Skeletal muscle tissue (tissue), 4 donors: ENCODE data around the gene KCNC3. TPM values are rescaled to one million over a fixed set of nuclear protein-coding genes. Genes with fewer than 3 reads are reported as not detected.

Source experiments
- H3K27ac ChIP-seq: one replicate; pipeline ENCODE4 v1.7.0; 2013; ENCODE audit warnings: mild to moderate bottlenecking, low read depth, low read length, inconsistent platforms
- H3K27me3 ChIP-seq, 3 donors: one replicate each; pipeline ENCODE4 v1.7.0; 2013; ENCODE audit warnings: low read length in 3 of 3; ENCODE audit not compliant: control insufficient read depth in 3 of 3, insufficient read depth in 3 of 3
- H3K36me3 ChIP-seq, 3 donors: one replicate each; pipeline ENCODE4 v1.7.0; 2013; ENCODE audit warnings: low read length in 3 of 3; ENCODE audit not compliant: control insufficient read depth in 3 of 3, insufficient read depth in 3 of 3
- H3K4me1 ChIP-seq, 3 donors: one replicate each; pipeline ENCODE4 v1.7.0; 2013; ENCODE audit warnings: low read length in 3 of 3, mild to moderate bottlenecking in 3 of 3; ENCODE audit not compliant: control insufficient read depth in 3 of 3, insufficient read depth in 3 of 3
- H3K4me3 ChIP-seq, 3 donors: one replicate each; pipeline ENCODE4 v1.7.0; 2013; ENCODE audit warnings: low read length in 3 of 3
- H3K9ac ChIP-seq, 3 donors: one replicate each; pipeline ENCODE4 v1.7.0; 2013; ENCODE audit warnings: low read length in 3 of 3, mild to moderate bottlenecking in 3 of 3, moderate library complexity in 2 of 3, low read depth in 1 of 3
- H3K9me3 ChIP-seq, 3 donors: one replicate each; pipeline ENCODE4 v1.7.0; 2013; ENCODE audit warnings: low read length in 3 of 3; ENCODE audit not compliant: control insufficient read depth in 3 of 3
- total RNA-seq: library from RNA; depleted of rRNA; stranded (reverse); fragments of >200 nt; gene quantifications from one replicate; pipeline ENCODE4 v1.2.3, GENCODE V29; 2014
- donor health status: Osteomylitis.

The KCNC3 gene
- total RNA-seq, 1 donor from 2014 or later: under 0.01 TPM

DNA sequence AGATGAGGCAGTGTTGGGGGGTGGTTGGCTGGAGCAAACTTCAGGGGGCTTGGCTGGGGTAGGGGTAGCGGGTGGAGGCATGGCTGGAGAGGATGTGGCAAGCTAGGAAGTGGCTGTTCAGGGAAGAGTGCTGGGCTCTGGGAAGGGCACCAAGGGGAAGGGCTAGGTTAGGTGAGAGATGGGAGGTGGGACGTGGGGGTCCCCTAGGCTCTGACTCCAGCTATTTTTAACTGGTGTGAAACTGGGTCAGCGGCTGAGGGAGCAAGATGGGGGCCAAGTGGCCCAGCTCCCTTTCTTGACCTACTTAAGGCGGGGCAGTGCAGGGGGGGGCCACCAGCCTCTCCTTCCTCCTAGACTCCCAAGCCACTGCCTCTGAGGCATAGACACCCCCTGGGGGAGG, 7.3 kb downstream of the KCNC3 start:
- peaks cover 6 to 10% (median 8%) of the 10 kb centered on the region in 3 donors for H3K4me1 ChIP-seq
- H3K27me3 ChIP-seq: peaks cover 3 to 19% (median 8%) of the 10 kb centered on the region in 3 donors
- H3K9ac ChIP-seq: no peak overlapping the region
- no peaks in the 10 kb centered on the region for H3K36me3 ChIP-seq
- H3K9me3 ChIP-seq: no peaks in the 10 kb centered on the region
- H3K4me3 ChIP-seq: no peak overlapping the region
- no peak overlapping the region for H3K27ac ChIP-seq

DNA sequence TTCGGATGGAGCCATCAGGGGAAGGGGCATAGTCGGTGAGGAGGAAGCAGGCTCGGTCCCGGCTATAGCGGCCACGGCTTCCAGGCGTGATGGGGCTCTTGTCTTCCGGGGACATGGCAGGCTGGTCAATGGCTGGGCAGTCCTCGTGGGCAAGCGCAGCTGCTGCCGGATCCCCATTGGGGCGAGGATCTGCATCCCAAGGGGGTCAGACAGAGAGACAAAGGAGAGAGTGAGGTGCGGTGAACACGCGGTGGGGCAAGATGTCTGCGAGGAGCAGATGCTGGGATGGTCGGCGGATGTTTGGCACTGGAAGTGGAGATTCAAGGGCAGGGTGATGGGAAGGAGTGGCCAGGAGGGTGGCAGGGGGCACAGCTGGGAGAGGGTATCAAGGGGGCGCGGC, 8.6 kb downstream of the KCNC3 start:
- Histone ChIP-seq H3K36me3 (no peaks in the 10 kb centered on the region), H3K9ac (no peak overlapping the region), H3K9me3 (no peaks in the 10 kb centered on the region), H3K27ac (no peak overlapping the region), H3K4me1 (no peaks in the 10 kb centered on the region), H3K4me3 (no peak overlapping the region), H3K27me3 (peaks cover 6 to 19% (median 13%) of the 10 kb centered on the region in 3 donors)

DNA sequence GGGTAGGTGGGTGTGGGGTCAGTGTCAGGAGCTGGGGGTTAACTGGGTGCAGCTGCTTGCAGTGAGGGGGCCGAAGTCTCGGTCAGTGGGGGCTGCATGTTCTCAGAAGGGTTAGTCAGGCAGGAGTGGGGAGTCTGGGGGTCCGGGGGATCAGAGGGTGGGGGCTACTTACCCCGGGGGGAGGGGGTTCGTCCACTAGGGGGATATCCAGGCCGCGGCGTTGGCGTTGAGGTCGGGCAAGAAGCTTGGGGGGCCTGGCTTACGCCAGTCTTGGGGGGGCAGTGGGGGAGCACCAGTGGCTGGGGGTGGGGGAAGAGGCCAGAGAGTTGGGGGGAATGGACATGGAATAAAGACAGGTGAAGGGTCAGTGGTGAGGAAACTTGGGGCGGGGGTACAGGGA, 9.1 kb downstream of the KCNC3 start:
- H3K9ac ChIP-seq: no peak overlapping the region
- peaks cover 7 to 20% (median 14%) of the 10 kb centered on the region in 3 donors for H3K27me3 ChIP-seq
- H3K4me1 ChIP-seq: no peaks in the 10 kb centered on the region

DNA sequence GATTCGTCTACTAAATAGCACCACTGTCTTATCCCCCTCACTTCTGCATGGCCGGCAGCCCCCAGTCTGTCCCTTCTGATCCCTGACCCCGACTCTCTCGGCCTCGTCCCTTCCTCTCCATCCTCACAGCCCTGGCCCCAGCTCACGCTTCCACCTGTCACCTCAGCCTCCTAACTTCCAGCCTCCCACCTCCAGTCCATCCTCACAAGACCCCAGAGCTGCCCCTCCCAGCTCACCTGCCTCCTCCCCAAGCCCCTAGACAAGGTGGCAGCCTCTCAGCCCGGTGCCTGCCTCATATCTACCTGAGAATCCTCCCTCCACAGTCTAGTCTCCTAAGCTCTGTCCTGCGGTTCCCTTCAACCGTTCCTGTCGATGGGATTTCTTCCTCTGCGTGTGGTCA, 10.0 kb downstream of the KCNC3 start:
- Histone ChIP-seq H3K27ac (no peak overlapping the region), H3K4me3 (no peak overlapping the region), H3K27me3 (peaks cover 13 to 26% (median 21%) of the 10 kb centered on the region in 3 donors), H3K4me1 (no peaks in the 10 kb centered on the region), H3K36me3 (no peaks in the 10 kb centered on the region), H3K9ac (no peak overlapping the region), H3K9me3 (no peaks in the 10 kb centered on the region)

More for the DNA sequence above, 9.1 kb downstream of the KCNC3 start:
- Histone ChIP-seq H3K36me3 (no peaks in the 10 kb centered on the region), H3K27ac (no peak overlapping the region), H3K4me3 (no peak overlapping the region), H3K9me3 (no peaks in the 10 kb centered on the region)

DNA sequence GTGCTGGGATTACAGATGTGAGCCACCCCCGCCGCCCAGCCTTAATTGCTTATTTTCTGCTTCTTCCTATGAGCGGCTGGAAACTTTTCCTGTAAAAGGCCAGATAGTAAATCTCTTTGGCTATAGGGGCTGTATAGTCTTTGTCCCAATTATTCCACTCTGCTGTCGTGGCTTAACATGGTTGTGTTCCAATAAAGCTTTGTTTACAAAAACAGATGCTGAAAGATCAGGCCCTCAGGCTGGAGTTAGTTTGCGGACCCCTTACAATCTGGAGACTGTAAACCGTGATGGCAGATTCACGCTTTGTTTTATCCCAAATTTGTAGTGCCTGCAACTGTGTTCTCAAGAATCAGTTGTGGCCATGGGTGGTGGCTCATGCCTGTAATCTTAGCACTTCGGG, 10.7 kb downstream of the KCNC3 start:
- Histone ChIP-seq H3K9me3 (no peaks in the 10 kb centered on the region), H3K4me1 (no peaks in the 10 kb centered on the region), H3K36me3 (no peaks in the 10 kb centered on the region), H3K27me3 (peaks cover 16 to 29% (median 27%) of the 10 kb centered on the region in 3 donors), H3K4me3 (no peak overlapping the region), H3K27ac (no peak overlapping the region), H3K9ac (no peak overlapping the region)

DNA sequence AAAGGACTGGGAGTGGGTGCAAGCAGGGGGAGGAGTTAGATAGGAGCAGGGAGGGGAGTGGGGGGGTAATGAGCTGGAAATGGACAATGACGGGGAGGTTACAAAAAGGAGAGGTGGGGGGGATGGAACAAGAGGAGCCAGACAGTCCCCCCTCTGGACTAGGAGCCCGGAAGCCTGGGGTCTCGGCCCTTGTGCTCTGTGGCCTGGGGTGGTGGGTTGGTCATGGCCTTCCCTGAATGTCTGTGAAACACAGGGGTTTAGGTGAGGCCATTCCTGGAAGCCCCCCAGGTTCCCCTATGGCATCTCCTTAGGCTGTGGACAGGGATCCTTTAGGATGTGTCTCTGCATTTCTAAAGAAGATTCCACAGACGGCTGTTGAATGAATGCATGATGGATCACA, 12.1 kb downstream of the KCNC3 start:
- H3K27ac ChIP-seq: no peak overlapping the region
- H3K36me3 ChIP-seq: no peaks in the 10 kb centered on the region
- H3K4me3 ChIP-seq: no peak overlapping the region
- H3K27me3 ChIP-seq: peaks cover 22 to 41% (median 38%) of the 10 kb centered on the region in 3 donors
- no peak overlapping the region for H3K9ac ChIP-seq
- no peaks in the 10 kb centered on the region for H3K4me1 ChIP-seq
- no peaks in the 10 kb centered on the region for H3K9me3 ChIP-seq

DNA sequence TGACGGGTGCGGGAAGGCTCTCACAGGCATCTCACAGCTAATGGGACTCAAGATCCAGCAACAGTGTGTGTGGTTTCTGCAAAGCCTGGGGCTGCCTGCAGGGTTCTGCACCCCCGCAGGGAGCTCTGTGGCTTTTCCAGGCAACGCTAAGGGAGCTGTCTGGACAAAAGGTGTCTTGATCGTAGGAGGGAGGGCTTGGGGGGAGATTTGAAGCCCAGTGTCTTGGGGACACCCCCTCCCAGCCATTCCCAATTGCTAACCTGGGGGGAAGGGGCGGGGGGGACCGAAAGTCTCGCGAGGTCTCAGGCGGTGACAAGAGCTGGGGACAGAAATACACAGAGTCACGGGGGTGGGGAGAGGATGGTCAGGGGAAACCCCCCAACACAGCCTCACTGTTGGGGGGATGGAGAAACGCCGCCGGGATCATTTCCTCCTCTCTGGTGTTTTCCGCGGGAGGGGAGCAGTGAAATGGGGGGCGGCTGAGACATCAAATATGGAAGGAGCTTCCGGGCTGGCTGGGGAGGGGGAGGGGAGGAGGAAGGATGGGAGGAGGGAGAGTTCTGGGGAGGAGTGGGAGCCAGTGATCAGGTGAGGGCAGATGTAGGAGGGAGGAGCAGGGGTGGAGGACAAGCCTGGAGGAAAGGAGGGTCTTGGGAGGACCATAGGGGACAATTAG, 13.3 kb downstream of the KCNC3 start:
- Histone ChIP-seq H3K27me3 (peaks cover 29 to 49% (median 46%) of the 10 kb centered on the region in 3 donors), H3K4me3 (no peak overlapping the region)

DNA sequence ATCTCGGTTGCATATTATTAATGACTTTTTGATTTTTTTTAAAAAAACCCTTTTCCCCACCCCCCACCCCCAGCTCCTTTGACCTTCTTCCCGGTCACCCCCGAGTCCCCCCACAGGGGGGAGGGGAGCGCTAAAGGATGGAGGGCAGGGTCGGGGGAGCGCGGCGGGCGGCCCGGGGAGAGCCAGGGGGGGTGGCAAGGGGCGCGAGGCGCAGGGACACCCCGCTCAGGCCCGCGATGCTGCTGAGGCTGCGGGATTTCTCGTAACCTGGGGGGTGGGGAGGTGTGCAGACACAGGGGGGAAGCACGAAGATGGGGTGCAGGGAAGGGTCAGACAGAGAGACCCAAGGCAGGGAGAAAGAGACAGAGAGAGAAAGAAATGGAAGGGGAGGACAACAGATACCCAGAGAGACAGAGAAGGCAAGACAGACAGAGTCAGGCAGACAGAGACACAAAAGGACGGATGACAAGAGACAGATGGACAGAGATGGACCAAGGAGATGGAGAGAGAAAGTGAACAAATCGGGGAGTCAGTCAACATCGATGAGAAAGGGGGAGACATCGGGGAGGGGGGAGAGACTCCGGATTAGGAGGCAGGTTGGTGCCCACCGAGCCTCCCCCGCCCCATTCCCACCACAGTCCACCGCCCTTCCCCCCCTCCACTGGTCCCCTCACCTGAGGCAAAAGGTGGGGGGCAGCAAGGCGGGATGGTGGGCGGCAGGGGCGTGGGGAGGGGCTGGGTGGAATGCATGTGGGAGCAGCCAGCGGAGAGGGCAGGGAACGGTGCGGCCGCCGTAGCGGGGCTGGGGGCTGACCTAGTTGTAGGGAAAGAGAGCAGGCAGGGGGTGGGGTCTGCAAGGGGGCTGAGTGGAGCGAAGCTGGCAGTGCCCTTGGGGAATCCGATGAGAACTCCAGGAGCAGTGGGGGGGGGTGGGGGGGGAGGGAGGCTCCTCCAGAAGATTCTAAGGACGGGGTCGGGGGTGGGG, 14.2 kb downstream of the KCNC3 start:
- peaks cover 0 to 4% (median 0%) of the 10 kb centered on the region in 3 donors for H3K36me3 ChIP-seq
- H3K4me1 ChIP-seq: no peaks in the 10 kb centered on the region
- no peak overlapping the region for H3K9ac ChIP-seq
- H3K4me3 ChIP-seq: no peak overlapping the region
- no peaks in the 10 kb centered on the region for H3K9me3 ChIP-seq
- H3K27me3 ChIP-seq: peaks cover 36 to 56% (median 54%) of the 10 kb centered on the region in 3 donors
- H3K27ac ChIP-seq: no peak overlapping the region

More for the DNA sequence above, 13.3 kb downstream of the KCNC3 start:
- H3K9me3 ChIP-seq: no peaks in the 10 kb centered on the region
- no peak overlapping the region for H3K27ac ChIP-seq
- no peaks in the 10 kb centered on the region for H3K36me3 ChIP-seq
- H3K9ac ChIP-seq: no peak overlapping the region
- H3K4me1 ChIP-seq: no peaks in the 10 kb centered on the region

- peaks cover 1 to 4% (median 3%) of the 10 kb centered on the region in 3 donors for H3K36me3 ChIP-seq
- H3K4me3 ChIP-seq: no peak overlapping the region
- H3K27ac ChIP-seq: no peak overlapping the region
- H3K27me3 ChIP-seq: peaks cover 39 to 55% (median 53%) of the 10 kb centered on the region in 3 donors
- no peaks in the 10 kb centered on the region for H3K4me1 ChIP-seq
- no peak overlapping the region for H3K9ac ChIP-seq
- H3K9me3 ChIP-seq: no peaks in the 10 kb centered on the region
These were observed 15.2 kb downstream of the KCNC3 start for GRCh38 chr19:50313812-50314536.
